Transverse colon (tissue), 4 donors: ENCODE data around the gene THPO.

Source experiments
- POLR2A ChIP-seq: fragments of 450-650 bp; IDR thresholded peaks from one replicate; pipeline ENCODE4 v1.6.1; 2016; ENCODE audit warnings: antibody characterized with exemption, mild to moderate bottlenecking, moderate library complexity
- POLR2AphosphoS5 ChIP-seq, 3 donors: sonication (generic); formaldehyde crosslinking; IDR thresholded peaks; one replicate each; pipeline ENCODE4 v1.6.1; 2016; ENCODE audit warnings: antibody characterized with exemption in 3 of 3
- TF ChIP-seq, protein P1 (sequence below), 5 experiments: fragments of 200-600 bp in 3 of 5; fragments of 450-650 bp in 2 of 5; sonication (generic) in 3 of 5; IDR thresholded peaks; 1 replicate in 2 of 5; 2 replicates in 3 of 5; pipeline ENCODE4 v1.5.1; 2016 to 2017; ENCODE audit warnings: antibody characterized with exemption in 5 of 5, inconsistent platforms in 3 of 5, mild to moderate bottlenecking in 2 of 5, moderate library complexity in 1 of 5

DNA sequence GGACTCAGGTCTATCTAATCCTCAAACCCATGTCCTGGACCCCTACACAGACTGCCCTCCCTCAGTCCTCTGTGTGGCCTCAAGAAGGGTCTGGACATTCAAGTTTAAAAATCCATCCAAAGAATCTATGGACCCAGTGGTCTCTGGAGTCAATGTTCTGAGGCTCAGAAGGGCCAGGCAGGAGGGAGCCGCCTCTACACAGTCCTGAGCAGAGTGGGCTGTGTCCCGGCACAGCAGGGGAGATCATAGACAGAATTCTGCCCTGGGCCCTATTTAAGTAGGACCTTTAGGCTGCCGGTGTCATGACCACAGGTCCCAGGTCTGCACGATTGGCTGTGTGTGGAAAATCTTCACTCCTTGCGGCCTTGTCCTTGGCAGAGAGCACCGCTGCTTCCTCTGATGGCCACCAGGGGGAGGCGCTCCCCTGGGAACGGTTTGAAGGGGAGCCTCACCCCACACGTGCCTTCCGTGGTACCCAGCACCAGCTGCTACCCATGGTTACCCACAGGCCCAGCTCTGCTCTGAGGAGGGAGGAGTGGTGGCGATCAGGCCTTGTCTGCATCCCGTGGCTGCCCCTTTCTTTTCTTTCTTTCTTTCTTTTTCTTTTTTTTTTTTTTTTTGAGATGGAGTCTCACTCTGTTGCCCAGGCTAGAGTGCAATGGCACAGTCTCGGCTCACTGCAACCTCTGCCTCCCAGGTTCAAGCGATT lies 39.8 kb upstream of the THPO start:
- TF ChIP-seq, protein P1, sequence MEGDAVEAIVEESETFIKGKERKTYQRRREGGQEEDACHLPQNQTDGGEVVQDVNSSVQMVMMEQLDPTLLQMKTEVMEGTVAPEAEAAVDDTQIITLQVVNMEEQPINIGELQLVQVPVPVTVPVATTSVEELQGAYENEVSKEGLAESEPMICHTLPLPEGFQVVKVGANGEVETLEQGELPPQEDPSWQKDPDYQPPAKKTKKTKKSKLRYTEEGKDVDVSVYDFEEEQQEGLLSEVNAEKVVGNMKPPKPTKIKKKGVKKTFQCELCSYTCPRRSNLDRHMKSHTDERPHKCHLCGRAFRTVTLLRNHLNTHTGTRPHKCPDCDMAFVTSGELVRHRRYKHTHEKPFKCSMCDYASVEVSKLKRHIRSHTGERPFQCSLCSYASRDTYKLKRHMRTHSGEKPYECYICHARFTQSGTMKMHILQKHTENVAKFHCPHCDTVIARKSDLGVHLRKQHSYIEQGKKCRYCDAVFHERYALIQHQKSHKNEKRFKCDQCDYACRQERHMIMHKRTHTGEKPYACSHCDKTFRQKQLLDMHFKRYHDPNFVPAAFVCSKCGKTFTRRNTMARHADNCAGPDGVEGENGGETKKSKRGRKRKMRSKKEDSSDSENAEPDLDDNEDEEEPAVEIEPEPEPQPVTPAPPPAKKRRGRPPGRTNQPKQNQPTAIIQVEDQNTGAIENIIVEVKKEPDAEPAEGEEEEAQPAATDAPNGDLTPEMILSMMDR (IDR thresholded peaks at IDR 0.05), result peak; percentile 76 to 90 (median 88)
- TF ChIP-seq POLR2A, result no peak
- TF ChIP-seq POLR2AphosphoS5 (IDR thresholded peaks at IDR 0.05), result no peak
